ENCODE data around the gene FRMD4A.

FRMD4A gene

DNA sequence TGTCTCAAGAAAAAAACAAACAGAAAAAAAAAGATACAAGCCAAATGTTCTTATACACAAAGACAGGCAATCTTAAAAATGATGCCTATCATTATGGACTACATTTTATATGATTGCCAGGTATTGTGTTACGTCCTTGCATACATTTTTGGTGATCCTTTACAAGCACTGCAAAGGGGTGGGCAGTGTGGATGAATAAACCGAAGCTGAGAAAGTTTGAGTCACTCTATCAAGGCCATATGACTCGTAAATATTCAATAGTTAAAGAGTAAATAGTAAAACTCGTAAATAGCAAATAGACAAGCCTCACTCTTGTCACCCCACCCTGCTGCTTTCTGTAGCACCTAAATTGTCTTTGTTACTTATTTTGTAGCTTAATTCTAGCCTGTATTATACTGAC, 326.2 kb downstream of the FRMD4A start:
- no peak for DNase-seq

DNA sequence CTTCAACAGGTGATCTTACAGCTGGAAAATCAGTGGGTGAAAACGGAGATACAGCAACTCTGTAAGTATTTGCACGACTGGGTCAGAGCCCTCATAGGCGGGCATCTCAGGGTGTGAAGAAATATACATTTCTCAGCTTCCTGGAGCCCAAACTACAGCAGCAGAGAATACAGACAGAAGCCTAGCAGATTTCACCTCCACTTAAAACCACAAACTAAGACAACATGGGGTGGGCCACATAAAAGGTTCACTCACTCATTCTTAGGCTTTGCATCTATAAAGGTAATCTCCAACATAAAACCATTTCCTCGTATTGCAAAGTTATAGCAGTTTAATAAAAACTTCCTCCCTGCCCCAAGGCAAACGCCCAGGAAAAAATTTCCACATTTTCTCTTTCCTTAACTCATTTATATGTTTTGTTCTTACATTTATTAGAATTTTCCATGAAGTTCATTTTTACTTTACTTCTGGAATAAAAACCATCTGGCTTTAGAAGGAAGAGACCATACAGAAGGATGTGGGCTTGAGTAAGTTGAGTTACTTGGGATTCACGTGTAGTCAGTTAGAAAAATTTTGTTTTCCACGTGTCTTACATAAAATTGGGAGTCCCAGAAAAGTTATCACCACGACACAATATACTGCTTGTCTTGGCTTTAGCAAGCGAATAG, 327.1 kb downstream of the FRMD4A start:
- DNase-seq: no peak

DNA sequence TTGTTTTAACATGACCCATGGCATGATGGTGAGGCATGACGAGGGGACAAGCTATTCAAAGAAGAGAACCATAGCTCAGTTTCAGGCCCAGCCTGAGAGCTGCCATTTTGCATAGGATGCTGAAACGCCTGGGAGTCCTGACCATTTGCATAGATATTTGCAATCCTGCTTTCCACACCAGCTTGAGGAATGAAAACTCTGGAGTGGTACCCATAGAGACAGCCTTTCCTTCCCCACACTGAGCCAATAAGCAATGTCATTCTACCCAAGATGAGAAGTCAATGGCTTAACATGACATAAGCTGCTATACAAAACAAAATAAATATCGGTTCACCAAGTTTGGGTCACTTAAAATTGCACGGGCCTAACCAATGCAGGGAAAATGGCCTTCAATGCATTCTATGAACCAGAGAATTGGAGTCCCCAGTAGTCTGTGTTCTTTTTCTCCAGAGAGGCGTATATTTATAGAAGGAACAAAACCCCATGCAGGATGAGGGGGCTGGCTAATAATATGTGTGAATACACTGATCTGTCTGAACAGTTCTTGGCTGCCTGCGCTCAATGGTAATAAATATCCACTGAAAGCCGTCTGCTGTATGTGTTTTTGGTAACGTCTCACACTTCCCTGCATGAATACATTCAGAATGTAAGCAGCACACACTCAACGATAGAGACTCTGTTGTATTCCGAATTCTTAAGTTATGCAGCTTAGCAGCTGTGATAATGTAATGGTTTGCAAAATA, 329.3 kb downstream of the FRMD4A start:
- DNase-seq: no peak

DNA sequence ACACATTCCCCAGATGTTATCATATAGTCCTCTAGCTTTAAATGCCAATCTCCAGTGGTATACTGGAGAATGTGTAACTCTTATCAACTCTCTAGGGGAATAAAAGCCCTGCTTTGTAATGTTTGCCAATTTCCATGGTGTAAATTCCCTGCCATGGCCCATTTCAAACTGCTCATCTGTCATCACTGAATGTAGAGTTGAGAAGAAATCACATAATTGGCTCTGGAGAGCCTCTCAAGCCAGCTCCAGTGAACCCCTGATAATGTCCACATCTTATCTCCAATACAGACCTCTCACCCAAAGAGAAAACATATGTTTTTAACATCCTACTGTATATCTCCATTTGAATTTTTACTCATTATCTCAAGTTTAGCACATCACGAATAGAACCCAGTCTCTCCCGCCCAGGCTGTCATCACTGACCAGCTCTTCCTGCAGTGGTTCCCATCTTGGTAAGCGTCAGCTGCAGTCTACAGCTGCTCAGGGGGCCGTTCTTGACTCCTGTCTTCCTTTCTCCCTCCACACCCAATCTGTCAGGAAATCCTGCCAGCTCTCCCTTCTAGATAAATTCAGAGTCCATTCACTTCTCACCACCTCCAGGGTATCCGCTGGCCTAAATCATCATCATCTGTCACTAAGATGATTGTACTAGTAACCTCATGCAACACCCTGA, 332.4 kb downstream of the FRMD4A start:
- DNase-seq: no peak

DNA sequence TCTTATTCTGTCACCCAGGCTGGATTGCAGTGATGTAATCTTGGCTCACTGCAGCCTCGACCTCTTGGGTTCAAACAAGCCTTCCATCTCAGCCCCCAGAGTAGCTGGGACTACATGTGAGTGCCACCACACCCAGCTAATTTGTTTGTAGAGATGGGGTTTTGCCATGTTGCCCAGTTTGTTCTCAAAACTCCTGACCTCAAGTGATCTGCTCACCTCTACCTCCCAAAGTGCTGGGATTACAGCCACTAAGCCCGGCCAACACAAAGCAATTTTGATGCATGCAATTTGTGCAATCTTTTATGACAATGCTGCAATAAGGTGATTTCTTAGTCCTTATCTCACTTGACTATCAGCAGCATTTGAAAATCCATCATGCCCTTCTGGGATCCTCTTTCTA, 333.1 kb downstream of the FRMD4A start:
- DNase-seq: no peak

DNA sequence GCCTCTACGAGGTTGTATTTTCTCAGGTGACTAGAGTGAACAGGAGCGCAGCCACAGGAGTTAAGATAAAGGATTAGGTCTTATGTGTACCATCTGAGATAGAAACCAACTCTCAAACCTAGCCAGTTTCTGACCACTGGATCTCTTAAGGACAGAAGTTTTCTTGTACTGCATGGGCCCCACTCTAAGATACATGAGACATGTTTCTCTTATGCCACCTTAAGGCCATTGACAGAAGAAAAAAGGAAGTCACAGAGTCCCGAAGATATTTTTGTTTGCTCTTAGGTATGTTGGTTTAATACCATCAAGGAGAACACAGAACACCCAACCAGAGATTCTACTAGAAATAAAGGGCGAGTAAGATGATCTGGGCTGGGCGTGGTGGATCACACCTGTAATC, 335.8 kb downstream of the FRMD4A start:
- DNase-seq: no peak

DNA sequence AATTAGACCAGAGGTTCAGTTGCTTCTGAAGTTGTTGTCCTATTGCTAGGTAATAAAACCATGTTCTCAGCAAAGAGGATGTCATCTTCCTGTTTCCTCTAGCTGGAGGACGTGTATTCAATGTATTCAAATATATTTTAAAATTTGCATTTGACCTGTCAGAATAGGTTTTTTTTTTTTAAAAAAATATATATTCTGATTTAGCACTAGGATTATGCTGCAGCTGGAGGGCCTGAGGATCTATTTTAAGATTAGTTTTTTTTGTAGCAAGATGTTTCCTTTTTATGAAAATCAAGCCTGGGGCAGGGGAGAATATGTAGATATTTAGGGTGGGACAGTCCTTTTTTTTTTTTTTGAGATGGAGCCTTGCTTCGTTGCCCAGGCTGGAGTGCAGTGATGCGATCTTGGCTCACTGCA, 337.0 kb downstream of the FRMD4A start:
- no peak for DNase-seq

DNA sequence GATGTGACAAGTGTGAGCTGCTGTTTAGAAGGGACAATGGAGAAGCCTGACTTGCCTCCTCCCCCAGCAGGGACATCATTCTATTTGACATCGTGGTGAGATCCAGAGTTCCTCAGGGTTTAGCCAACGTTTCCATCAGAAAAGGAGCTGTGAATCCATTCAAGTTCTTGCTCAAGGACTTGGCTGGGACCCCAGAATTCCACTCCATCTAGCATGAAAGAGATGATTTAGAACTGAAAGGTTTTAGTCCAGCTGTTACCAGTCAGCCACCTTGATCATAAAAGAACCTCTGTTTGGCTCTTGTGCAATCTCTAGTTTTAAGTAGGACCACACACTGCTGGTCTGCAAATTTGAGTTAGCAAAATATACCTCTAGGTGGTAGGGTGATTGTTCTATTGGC, 337.6 kb downstream of the FRMD4A start:
- DNase-seq: no peak

DNA sequence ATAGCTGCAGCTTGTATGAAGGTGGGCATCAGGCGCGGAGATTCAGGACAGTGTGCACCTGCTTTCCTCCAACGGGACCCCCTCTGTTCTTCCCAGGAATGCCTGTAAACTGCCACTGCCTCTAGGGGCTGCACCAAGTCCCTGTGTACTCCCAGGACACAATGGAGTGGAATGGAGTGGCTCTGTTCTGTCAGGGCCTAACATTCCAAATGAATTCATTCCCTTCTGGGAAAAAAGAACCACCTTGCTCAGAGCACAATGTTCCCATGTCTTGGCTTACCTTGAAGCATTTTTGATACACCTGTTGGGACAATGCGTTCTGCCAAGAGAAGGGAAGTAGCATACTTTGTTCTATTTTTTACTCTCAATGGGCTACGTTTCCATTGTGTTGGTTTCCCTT, 339.4 kb downstream of the FRMD4A start:
- no peak for DNase-seq

DNA sequence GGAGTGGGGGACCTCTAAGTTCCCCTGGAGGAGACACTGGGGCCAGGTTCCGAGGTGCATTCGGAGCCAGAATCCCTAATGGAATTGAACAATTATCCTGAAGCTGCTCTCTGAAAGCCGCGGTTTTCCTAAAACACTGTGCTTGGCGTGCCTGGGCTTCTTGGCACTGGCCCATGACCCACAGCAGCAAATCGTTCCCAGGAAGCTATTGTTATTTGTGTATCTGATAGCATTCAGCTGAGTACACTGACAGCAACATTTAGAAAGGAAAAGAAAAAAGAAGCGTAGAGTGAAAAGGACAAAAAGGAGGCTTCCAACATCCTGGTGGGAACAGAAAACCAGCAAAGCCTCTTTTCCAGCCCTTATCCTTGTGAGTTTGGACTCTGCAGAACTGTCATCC, 339.8 kb downstream of the FRMD4A start:
- no peak for DNase-seq

DNA sequence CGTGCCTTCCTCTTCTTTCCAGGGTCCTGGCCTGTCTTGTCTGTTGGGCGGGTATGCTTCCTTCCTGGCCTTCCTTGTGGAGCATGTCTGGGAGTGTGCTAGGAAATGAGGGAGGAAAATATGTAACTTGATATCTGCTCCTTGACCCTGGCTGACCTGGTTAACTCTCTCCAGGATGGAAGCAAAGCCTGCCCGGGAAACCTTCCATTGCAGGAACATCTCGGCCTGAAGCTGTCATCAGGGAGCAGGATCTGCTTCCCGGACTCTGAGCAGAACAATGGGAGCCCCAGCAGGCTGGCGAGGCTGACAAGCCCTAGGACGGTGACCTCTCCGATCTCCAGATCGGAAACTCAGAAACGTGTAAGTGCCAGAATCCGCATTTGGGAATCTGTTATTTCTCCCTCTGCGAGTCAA, 340.3 kb downstream of the FRMD4A start:
- DNase-seq: no peak

DNA sequence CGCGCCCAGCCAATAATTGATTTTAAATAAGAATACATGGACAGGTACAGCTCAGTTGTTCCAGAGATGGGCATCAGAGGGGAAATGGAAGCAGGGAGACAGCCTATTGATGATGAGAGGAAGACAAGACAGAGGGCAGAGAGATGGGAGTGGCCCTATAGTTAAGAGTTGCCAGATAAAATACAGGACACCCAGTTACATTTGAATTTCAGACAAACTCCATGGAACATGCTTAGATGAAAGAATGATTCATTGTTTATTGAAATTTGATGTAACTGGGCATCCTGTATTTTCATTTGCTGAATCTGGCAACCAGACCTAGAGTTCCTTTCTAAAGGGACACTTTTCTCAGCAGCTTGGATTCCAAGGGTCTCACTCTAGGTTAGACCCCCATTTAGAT, 341.1 kb downstream of the FRMD4A start:
- no peak for DNase-seq

DNA sequence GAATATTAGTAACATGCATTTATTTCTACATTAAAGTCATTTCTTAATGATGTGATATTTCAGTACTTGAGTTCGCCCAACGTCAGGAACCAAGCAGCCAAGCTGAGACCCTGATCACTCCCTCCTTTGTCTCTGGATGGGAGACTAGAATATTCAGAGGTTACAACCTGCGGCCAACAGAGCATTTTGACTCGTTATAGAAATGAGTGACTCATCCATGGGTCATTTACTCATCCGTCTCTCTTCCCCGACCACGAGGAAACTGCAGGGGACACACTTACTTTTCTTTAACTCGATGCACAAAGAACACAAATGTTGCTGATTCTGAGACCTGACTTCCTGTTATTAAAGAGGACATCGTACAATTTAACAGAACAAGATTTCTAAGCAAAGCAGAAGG, 343.3 kb downstream of the FRMD4A start:
- DNase-seq: no peak

DNA sequence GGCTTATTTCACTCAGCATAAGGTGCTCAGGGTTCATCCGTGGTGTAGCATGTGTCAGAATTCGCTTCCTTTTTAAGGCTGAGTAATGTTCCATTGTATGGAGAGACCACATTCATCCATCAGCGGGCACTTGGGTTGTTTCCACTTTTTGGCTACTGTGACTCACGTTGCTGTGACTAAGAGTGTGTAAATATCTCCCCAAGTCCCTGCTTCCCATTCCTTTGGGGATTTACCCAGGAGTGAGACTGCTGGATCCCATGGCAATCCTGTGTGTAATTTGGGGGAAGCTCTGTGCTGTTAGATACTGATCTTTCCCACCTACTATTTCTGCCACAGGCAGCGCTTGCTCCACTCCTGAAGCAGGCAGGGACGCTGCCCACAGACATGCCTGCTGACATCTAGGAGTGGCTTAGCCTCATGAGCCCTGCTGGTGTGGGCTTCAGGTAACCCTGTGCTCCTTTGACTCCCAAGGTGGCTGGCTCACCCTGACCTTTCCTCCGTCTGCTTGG, 346.0 kb downstream of the FRMD4A start:
- no peak for DNase-seq

DNA sequence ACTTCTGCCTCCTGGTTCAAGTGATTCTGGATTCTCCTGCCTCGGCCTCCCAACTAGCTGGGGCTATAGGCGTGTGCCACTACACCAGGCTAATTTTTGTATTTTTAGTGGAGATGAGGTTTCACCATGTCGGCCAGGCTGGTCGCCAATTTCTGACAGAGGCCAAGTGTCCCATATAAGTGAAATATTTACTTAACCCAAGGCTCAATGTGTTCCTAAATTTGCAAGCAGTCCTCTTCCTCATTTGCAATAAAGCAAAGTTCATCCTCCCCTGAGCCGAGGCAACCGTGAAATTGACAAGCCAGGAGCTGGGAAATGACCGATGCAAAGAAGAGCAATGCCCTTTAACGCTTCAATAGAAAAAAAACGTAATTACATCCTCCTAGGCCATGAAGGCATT, 347.7 kb downstream of the FRMD4A start:
- no peak for DNase-seq

DNA sequence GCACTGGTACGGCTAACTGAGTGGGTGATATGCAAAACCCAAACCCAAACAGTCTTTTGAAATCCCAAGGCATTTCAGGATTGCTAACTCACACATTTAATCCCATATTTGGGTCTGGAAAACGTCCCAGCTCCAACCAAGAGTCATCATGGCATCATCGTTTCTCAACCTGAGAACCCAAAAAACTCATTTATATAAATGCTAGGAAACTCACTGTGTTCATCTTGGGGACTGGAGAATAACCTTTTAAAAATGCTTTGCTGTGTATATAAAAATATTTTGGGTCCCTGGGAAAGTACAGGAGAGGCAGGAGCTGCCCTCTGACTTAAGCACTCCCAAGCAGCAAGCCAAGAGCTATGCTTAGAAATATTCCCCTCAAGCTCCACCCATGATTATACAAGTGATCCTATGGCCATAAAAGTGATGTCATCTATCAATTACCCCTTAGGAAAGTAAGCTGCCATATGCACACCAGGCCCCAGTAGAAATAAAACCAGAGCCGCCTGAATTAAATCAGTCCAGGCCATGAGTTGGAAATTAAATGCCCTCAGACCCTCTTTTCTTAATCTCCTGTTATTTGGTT, 352.1 kb downstream of the FRMD4A start:
- DNase-seq: no peak

DNA sequence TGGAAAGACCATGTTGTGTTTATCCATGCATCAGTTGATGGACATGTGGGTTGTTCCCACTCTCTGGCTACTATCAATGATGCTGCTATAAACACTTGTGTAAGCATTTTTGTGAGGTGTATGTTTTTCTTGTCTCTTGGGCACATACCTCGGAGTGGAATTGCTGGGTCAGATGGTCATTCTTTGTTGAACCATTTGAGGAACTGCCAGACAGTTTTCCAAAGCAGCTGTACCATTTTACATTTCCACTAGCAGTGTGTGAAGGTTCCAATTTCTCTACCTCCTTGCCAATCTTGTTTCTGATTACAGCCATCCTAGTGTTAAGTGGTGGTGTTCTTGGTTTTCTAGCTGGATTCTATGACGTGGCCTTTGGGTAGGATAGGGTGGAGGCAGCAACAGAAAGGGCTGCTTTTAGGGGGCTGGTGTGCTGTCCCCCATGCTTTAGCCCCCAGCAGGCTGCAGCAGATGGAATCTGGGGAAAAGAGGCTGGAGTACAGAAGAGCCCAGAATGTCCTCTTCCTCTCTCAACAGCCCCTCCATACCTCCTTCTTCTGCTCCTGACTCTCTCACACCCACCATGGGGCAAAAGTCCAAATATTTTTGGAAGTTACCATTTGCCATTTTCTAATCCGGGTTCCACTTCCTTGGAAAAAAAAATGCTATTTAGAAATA, 352.7 kb downstream of the FRMD4A start:
- no peak for DNase-seq

DNA sequence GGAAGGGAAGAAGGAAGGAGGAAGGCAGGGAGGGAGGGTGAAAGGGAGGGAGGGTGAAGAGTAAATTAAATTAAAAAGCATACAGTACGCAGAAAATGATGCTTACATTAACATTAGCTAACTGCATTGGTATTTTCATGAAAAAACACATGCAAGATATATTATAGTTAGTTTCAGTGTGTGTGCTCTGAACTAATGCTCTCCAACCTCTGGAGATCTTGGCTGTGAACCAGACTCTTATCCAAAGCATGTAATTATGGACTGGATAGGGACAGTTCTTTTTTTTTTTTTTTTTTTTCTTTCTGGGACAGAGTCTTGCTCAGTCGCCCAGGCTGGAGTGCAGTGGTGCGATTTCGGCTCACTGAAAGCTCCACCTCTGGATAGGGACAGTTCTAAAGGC, 357.0 kb downstream of the FRMD4A start:
- DNase-seq: no peak

DNA sequence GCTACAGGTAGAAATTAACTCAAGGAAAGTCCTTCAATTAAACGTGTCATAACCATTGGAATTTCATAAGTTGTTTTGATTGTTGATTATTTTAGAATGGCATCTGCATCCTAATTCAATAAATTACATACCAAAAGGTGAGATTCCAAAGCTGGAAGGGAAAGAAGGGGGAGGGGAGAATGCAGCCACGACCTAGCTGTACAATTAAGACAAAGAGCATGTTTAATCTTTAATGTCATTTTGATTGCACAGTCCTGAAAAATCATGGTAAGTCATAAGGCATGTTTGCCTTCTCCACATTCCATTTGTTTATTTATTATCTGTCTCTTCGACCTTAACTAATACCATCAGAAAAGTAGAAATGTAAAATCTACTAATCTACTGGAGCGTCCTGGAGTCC, 358.1 kb downstream of the FRMD4A start:
- DNase-seq: no peak

DNA sequence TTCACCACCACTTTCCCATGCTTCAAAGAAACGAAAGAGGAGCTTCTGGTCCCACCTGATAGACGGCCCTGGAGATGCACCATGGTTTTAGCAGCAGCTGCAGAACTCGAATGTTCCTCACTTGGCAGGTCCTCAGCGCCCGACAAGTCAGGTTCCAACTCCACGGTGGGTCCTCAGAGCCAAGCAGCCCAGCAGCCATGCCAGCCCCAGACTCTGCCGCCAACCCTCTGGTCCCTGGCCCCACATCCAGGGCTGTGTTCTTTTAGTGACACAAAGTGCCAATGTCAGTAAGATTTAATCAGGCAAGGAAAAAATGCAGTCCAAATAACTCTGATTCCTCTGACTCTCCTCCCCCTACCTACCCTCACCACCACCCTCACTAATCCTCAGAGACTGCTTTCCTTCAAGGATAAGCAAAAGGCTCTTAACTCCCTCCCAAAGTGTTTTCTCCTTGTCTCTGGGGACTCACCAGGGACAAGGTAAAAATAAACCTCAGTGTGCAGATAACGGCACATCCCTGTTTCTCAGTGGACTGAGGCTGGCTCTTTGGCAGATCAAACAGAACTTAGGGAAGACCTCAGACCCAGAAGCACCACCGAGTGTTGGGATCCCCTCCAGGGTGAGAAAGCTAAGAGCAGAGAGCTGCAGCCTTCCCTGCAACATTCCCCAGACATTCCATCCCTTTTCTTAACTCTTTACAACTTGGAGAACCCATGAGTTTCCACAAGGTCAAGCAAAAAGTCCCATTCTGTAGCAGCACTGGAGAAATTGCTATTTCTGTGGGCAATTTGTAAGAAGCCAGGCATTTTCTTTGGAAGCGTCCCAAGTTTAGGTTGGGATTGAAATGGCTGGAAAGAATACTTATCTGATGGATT, 358.9 kb downstream of the FRMD4A start:
- no peak for DNase-seq

DNA sequence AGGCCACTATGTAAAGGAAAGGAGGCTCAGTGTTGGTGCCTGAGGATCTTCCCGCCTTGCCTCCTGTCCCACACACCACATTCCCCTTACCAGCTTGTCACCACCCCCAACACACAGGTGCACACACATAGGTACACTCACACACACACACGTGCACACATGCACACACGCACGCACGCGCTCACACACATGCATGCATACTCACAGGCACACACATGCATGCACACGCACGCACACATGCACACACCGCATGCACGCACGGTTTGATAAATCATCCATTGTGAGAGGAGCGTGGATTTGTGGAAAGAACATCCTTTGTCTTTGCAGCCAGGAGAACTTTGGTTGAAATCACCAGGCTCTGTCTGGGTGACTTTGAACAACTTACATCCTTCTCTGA, 359.8 kb downstream of the FRMD4A start:
- no peak for DNase-seq

All from DMS 273 treated with DMSO at 0.1 percent for 48 hours (cell line).